Ecto neural progenitor cell (in vitro differentiated cells): Measurements from ENCODE around the gene IL17D.
"Not testable (repeated sequence)": the region's sequence is repeated elsewhere in the genome, so short reads cannot be mapped to it uniquely, and the experiment has no call there.

Experiments used
- DNase-seq: peaks from one replicate; pipeline ENCODE4 v3.0.0-alpha.2; 2018; ENCODE audit warnings: low spot score

Gene IL17D

GRCh38 chr13:20719783-20720182 is 16.3 kb downstream of the IL17D start:
- DNase-seq = no peak

DNA sequence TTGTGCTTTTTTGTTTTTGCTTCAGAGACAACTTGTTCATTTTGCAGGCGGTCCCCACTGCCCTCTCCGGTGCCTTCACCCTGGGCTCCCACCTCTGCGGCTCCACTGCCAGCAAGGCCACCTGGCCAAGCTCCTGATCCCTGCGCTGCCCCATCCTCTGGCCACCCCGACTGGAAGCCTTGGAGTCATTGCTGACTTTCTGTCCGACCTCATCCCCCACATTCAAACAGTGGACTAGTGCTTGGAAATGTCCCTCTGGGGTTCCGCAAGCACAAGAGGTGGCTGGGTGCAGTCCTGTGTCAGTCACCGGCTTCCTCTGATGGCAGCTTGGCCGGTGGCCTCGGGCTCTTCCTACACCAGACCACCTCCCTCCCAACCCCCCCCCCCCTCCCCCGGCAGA is 17.0 kb downstream of the IL17D start:
- DNase-seq = no peak

DNA sequence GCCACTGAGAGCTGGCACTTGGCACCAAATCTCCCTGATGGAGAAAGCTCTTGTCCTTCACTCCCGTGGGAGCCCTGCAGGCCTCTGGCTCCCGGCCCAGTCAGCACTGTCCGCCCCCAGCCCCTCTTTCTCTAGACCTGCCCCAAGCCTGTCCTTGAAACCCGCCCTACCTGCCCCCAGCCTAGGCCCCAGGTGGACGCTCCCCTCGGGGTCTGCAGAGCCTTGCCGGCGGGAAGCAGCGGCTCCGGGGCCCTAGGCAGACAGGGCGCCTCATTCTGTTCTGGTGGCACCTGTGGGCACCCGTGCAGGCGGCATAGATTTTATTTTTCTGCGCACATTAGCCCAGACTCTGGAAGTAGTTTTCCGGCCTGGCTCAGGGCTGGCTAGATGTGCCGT is 17.6 kb downstream of the IL17D start:
- no peak for DNase-seq

- peak; percentile 72 for DNase-seq
Observed at GRCh38 chr13:20721454-20722357, 18.2 kb downstream of the IL17D start.

- no peak for DNase-seq
Observed at GRCh38 chr13:20727856-20728255, 24.4 kb downstream of the IL17D start.

DNA sequence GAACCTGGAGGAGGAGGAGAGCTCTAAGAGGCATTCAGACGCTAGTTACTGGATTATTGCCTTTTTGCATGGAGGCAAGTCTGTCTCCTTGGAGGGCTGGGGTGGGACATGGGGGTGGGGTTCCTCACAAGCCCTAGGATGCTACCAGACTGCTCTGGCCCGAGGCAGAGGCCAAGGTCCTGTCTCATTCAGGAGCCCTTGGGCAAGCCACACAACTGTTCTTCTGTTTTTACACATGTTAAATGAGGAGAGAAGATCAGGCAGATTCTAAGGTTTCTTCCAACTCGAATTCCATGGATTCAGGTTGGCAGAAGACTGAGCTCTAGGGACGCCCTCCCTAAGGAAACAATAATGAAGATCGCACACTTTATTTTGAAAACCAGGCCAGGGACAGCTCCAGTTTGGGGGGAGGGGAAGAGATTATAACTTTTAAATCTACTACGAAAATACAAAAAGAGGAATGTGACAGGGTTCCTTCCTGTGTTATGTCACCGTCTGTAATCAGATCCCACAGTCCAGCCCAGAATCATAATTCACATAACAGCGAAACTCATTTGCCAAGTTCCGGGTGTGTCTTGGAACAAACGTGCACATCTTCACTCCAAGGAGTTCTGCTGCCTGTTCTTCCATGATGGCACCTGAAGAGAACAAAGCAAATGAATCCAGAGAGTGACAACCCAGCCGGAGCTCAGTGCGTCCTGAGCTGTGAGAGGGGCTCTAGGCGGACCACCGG is 25.2 kb downstream of the IL17D start:
- DNase-seq = no peak

GRCh38 chr13:20729633-20730585 is 26.4 kb downstream of the IL17D start:
- DNase-seq = no peak

GRCh38 chr13:20738616-20739015 is 35.1 kb downstream of the IL17D start:
- no peak for DNase-seq

DNA sequence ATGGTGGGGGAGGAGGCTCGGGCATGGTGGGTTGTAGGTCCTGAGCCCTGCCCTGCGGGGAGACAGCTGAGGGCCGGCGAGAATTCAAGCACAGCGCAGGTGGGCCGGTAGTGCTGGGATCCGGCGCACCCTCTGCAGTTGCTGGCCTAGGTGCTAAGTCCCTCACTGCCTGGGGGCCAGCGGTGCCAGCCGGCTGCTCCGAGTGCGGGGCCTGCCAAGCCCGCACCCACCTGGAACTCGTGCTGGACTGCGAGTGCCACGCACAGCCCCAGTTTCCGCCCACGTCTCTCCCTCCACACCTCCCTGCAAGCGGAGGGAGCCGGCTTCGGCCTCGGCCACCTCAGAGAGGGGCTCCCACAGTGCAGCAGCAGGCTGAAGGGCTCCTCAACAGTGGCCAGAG is 36.5 kb downstream of the IL17D start:
- DNase-seq = no peak

- not testable (repeated sequence) for DNase-seq
Observed at GRCh38 chr13:20743830-20744404, 40.4 kb downstream of the IL17D start.

DNA sequence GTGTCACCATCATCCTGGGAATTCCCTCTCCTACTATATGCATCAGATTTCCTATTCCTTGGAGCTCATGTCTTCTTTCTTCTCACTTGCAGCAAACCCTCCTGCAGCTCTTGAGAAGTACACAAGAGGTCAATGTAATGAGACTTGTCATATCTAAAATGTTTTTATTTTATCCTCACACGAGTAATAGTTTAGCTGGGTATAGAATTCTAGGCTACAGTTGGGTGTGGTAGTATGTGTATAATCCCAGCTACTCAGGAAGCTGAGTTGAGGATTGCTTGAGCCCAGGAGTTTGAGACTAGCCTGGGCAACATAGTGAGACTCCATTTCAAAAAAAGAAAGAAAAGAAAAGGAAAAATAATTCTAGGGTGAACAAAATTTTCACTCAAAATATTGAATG is 45.9 kb downstream of the IL17D start:
- DNase-seq = no peak

GRCh38 chr13:20754009-20754408 is 50.5 kb downstream of the IL17D start:
- no peak for DNase-seq

GRCh38 chr13:20760872-20761271 is 57.4 kb downstream of the IL17D start:
- DNase-seq = no peak

- no peak for DNase-seq
Observed at GRCh38 chr13:20767309-20767943, 63.9 kb downstream of the IL17D start.

GRCh38 chr13:20769091-20769490 is 65.6 kb downstream of the IL17D start:
- no peak for DNase-seq

- DNase-seq = no peak
Observed at GRCh38 chr13:20769834-20770233, 66.3 kb downstream of the IL17D start.
